Inflammatory macrophage treated with lipopolysaccharide for 1 hour (primary cell): ENCODE measurements around the gene ABL2.
A peak's percentile ranks its signal among the peaks of the same experiment; 100 is the strongest.
"Not testable (repeated sequence)": the region's sequence is repeated elsewhere in the genome, so short reads cannot be mapped to it uniquely, and the experiment has no call there.

ENCODE experiments used
- DNase-seq, 2 donors: peaks; one replicate each; pipeline ENCODE4 v3.0.0-alpha.2; 2020 to 2022

Gene ABL2

DNA sequence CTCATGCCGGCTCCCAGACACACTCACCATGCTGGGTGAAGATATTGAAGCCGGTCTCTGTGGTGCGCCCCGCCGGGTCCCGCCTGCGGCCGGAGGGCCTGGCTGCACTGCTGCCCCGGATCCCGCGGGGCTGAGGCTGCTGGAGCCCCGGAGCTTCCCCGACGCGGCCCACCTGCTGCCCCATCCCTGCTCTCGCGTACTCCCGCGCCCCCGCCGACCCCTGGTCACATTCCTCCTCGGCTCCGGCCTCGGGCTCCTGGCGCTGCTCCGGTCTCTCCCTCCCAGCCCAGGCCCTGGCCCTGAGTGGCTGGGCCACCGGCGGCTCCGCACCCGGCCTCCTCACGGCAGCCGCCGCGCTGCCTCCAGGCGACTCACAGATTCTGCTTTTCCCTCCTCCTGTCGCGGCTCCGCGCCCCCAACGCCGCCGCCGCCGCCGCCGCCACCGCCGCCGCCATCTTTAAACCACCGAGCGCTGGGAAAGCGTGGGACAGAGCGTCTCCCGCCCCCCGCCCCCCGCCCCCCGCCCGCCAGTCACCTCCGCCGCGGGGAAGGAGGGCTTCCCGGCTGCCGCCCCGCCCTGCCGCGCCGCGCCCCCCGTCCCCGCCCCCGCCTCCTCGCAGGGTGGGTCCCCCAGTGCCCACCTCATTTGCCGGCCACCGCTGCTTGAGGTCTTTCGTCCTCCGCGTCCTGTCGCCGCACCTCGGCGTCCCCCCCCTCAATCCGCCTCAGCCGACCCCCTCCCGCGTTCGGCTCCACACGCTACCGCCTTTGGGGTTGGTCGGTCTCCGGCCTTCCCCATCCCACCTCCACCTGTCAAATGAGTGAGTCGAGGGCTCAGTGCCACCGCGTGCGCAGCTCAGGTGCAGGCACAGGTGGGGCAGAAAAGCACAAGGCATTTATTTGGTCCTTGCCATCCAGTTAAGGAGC, at the start of gene ABL2:
Gene ABL2, minus strand, starts transcription at position 464 of the 927 bp plus-strand sequence. Its CDS starts 280 bp downstream, at position 184.
- peak; percentile 13 to 46 for DNase-seq

DNA sequence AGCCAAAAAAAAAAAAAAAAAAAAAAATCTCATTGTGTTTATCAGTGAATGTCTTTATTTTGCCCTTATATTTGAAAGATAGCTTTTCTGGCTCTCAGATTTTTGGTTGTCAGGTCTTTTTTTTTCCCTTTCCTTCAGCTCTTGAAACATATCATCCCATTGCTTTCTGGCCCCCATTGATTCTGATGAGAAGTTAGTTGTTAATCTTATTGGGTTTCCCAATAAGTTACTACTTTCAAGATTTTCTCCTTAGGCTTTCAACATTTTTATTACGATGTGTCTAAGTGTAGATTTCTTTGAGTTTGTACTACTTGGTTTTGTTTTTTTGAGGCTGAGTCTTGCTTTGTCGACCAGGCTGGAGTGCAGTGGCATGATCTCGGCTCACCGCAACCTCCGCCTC, 49.4 kb upstream of the ABL2 start:
- no peak for DNase-seq

DNA sequence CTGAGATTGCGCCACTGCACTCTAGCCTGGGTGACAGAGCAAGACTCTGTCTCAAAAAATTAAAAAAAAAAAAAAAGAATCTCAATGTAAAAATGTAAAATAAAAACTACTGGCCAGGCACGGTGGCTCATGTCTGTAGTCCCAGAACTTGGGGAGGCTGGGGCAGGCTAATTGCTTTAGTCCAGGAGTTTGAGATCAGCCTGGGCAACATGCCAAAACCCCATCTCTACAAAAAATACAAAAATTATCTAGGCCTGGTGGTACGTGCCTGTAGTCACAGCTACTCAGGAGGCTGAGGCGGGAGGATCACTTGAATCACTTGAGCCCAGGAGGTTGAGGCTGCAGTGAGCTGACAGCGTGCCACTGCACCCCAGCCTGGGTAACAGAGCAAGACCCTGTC, 44.9 kb upstream of the ABL2 start:
- DNase-seq, result not testable (repeated sequence)

DNA sequence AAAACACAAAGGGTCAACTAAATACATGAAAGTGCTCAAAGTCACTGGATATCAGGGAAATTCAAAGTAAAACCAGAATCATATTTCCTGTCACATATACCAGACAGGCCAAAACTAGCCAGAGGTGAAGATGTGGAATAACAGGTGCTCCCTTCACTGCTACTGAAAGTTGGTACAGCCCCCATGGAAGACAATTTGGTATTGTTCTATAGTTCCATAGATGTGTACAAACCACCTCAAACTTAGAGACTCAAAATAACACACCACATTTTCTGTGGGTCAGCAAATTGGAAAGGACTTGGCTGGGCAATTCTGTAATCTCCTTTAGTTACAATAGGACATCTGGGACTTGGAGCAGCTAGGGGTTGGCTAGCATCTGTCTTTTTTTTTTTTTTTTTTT, 39.6 kb upstream of the ABL2 start:
- no peak for DNase-seq

DNA sequence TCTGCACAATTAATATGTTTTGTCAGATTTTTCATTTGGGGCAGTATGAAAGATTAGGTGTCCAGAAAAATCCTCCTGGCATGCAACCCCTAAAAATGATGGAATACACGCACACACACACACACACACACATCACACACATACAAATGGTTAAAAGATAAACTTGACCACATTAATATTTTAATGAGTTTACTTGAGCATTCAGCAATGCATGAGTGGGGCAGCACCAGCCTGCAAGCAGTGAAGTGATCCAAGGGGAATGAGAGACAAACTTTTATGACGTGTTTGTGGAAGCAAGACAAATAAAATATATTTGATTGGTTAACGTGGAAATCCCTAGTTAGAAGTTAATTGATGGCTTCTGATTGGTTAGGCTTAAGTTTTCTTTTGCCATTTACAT, 35.0 kb upstream of the ABL2 start:
- no peak for DNase-seq

DNA sequence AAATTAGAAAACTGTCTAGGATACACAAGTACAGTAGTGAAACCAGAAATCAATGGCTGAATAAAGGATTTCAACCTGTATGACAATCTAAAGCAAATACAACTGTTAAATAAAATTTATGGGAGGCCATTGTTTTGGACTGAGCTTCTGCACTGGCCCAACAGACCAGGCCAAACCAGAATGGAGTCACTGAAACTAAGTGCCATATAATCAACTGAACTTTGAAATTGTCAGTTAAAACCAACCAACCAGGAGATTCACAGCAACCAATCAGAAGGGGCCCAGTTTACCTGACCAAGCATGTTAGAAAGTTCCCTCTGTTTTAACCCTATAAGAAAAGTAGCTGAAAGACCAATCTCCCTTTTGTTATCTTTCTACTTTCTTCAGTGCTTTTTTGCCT, 33.6 kb upstream of the ABL2 start:
- DNase-seq, result no peak

DNA sequence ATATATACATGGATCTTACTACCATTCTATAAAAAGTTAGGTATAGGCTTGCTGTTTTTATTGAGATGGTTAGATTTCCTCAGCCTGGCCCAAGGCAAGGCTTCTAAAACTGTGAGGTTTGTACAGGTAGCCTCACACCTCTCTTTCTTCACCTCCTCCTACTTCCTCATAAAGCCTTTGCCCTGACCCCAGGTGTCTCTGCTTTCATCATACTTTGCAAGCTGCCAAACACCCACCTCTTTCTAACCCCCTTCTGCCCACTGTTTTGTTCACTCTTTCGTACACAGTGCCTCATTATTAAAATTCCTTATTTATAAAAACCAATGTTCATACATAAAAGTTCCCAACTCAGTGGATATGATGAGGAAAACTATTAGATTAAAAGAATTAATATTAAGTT, 32.7 kb upstream of the ABL2 start:
- DNase-seq, result no peak

DNA sequence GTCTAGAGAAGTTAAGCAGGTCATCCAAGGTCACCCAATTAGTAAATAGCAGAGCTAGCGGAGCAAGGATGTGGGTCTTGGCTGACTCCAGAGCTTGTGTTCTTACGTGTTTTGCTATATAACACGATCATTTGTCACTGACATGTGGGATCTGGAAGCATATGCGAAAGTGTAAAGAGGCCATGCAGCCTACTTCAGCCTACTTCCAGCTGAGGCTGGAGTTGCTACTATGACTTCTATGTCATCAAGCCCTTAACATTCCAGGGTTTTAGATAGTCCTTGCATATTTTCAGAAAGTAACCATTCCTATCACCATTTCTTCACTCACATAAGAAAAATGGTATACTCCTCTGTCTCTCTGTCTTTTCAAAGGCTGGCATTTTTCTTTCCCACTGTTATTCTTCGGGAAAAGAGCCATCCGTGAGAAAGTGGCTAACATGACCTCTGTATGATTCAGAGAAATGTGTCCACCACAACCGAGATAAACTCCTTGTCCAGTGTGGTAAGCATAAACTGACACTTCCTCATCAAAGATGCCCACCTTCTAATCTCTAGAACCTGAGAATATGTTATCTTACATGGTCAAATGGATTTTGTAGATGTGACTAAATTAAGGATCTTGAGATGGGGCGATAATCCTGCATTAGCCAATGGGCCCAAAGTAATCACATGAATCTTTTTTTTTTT, 24.0 kb upstream of the ABL2 start:
- no peak for DNase-seq

DNA sequence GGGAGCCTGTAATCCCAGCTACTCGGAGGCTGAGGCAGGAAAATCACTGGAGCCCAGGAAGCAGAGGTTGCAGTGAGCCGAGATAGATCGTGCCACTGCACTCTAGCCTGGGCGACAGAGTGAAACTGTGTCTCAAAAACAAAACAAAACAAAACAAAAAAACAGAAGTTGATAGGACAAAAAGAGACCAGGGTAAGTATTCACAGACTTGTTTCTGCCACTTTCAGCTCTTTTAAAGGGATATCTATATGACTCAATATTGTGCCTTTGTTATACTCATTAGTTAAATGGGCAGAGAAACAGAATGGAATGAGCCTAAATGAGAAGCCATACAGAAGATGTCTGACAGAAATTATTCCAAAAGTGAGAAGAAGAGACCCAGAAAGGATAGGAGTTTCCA, 23.1 kb upstream of the ABL2 start:
- no peak for DNase-seq

DNA sequence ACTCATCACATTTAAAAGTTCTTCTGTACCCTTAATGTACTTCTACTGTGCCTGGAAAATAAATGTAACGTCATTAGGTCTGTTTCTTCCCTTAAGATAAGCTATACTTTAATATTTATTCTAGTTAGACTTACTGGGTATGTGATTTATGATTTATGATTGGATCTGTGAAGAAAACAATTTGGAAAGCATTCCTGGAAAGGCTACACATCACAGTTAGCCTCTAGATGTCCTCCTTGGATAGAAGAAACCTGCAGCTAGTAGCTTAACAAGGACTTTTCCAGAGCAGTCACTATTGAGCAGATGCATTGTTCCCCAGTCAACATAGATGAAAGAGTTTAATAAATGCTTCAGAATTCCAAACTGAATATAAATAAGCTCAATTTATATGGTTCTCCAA, 22.2 kb upstream of the ABL2 start:
- peak; percentile 16 to 28 for DNase-seq

DNA sequence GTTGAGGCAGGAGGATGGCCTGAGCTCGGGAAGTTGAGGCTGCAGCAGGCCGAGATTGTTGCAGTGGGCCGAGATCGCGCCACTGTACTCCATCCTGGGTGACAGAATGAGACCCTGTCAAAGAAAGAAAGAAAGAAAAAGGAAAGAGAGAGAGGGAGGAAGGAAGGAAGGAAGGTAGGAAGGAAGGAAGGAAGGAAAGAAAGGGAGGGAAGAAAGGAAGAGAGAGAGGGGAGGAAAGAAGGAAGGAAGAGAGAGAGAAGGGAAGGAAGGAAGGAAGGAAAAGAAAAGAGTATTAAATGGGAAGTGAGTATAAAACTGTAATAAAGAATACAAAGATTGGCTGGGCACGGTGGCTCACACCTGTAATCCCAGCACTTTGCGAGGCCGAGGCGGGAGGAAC, 18.4 kb upstream of the ABL2 start:
- DNase-seq, result no peak

DNA sequence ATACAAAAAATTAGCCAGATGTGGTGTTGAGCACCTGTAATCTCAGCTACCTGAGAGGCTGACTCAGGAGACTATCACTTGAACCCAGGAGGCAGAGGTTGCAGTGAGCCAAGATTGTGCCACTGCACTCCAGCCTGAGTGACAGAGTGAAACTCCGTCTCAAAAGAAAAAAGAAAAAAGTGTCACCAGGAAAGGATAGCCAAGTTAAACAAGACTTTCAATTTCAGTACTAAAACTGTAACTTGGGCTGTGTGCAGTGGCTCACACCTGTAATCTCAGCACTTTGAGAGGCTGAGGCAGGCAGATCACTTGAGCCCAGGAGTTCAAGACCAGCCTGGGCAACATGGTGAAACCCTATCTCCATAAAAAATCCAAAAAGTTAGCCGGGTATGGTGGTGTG, 15.9 kb upstream of the ABL2 start:
- DNase-seq, result not testable (repeated sequence)

DNA sequence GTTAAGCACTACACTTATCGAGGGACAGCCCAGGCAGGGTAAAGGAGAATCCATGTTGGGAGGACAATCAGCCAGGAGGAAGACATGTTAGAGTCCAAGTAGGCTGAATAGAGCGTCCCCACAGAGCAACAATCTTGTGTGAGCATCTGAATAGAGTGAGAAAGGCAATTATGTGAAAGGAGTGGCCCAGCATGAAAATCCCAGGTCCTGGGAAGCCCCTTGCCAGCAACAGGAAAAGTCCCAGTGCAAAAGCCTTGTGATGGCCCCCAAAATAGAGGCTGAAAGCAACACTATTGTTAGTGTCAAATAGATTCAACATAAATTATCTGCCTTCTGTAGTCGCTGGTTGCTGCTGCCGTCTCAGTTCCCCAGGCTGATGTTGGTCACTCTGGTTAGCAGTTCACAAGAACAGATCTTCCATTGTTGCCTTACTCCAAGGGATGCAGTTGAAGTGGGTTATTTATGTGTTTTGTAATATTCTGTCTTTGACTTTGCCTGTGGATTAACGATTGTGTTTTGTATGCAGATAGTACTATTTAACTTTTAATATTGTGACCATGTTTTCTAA, 12.1 kb upstream of the ABL2 start:
- no peak for DNase-seq

DNA sequence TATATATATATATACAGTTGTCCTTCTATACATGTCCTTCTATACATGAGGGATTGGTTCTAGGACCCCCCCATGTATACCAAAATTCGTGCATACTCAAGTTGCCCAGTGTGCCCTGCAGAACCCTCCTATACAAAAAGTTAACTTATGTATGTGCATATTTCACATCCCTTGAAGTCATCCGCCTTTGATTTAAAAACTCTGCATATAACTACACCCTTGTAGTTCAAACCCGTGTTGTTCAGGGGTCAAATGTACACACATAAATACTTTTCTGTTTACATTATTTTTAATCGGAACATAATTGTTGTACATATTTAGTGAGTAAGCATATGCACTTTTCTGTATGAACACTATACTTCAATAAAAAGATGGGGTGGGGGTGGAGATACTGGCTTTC, 7.7 kb upstream of the ABL2 start:
- no peak for DNase-seq

DNA sequence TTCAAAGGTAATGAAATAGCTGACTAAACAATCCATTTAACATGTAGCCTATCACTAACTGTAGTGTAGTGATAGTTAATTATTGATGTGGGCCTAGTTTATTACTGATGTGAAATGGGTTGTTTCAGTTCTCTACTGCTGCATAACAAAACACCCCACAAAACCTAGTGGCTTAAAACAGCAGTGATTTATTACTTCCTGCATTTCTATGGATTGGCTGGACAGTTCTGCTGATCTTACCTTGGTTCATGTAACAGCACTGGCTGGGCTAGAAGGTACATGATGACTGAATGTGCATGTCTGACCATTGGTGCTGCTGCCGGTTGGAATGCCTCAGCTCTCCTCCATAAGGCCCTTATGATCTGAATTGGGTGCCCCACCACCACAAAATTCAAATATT, 5.4 kb upstream of the ABL2 start:
- no peak for DNase-seq

DNA sequence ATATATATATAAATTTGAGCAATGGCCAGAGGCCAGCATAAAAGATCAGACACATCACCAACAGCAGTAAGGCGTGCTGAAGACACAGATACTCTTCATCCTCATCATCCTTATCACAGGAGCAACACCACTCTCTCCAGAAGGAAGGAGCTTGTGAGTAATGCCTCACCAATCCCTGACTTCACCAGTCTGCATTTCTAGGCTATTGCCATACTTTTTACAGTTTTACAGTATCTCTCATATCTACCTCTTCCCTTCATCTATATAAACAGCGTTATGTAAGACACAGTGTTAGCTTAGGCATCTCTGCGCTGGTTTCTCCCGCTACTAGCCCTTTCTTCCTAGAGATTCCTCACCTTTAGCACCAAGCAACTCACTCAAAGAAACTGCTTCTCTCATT, 2.4 kb upstream of the ABL2 start:
- DNase-seq, result no peak

DNA sequence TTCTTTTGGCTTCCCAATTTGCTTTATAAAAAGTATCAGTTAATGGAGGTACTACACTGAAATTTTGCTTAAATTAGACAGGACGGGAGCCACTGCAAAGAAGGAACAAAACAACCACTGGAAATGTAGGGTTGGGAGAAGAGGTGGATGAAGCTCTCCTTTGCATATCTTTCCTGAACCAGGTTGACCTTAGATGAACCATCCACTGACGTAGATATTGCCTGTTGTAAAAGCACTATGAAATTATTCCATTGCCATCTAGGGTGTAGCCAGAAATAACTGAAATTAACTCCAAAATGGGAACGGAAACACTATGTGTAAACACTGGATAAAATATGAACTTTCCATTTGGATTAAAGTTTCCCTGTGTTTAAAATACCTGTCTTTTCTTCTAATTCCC, 1.2 kb upstream of the ABL2 start:
- no peak for DNase-seq

DNA sequence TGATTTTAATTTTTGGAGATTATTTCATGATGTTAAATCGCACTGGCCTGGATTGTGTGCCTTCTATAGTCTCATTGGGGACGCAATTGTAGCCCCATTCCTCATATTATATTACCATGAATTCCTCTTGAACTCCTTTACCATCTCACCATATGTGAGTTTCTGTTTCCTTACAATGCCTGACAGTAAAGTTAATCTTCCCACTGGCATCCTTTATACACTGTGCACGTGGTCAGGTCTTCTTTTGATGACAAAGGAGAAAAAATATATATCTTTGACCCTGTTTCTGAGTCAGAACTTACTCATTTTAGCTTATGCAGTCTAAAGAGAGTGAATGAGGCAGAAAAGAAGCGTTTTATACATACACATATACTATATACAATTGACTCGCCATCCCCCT, 774 bp upstream of the ABL2 start:
- peak in 1 of 2 donors; percentile 14 for DNase-seq

DNA sequence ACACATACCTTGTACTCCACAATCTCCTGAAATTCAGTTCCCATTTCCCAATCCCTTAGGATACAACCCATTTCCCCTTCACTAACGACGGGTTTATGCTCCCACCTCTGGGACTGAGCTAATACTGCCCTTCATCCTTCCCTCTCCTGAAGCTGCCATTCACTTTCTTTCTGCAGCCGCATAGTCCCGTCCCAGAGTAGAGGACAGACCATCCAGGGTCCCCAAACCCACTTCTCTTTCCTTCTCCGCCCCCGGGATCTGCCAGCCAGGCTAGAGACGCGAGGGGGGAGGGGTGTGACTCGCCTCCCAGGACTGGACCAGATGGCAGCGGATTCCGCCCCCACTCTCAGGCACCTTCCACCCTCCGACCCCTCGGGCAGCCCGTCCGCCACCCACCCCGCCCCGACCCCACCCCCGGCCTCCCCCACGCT, 679 bp downstream of the ABL2 start:
- peak; percentile 16 to 20 for DNase-seq

DNA sequence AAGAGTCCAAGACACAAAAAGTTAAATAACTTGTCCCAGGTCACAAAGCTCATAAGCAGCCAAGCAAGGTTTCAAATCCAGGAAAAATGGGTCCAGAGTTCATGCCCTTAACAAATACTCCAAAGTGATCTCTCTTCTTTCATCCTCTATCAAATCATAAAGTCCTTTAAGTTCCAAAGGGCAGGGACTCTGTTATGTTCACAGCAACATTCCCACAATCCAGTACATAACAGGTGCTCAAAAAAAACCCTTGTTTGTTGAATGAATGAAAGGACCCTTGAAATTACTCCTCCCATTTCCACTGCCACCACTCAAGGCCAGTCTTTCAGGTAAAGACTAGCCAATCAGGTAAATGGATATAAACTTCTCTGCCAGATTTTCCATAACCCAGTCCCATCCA, 2.7 kb downstream of the ABL2 start:
- no peak for DNase-seq

DNA sequence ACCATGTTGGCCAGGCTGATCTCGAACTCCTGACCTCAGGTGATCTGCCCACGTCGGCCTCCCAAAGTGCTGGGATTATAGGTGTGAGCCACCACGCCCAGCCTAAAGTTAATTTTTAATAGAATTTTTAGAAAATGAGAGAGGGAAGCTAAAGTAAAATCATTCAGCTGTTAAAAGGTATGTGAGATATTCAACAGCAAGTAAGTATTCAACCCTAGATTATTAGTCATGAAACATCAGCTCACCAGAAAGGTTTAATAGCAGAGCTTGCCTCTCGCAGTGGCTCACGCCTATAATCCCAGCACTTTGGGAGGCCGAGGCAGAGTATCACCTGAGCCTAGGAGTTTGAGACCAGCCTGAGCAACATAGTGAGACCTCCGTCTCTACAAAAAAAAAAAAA, 5.0 kb downstream of the ABL2 start:
- DNase-seq, result not testable (repeated sequence)

DNA sequence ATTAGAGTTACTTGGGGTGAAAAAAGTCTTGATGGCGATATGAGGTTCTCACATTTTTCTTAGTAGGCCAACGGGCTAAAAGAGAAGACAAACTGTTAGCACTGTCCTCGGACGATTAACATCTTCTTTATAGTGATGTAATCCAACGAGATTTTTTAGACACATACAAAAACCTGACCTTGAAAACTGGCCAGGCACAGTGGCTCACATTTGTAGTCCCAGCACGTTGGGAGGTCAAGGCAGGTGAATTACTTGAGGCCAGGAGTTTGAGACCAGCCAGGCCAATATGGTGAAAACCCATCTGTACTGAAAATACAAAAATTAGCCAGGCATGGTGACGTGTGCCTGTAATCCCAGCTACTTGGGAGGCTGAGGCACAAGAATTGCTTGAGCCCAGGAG, 8.4 kb downstream of the ABL2 start:
- not testable (repeated sequence) for DNase-seq

DNA sequence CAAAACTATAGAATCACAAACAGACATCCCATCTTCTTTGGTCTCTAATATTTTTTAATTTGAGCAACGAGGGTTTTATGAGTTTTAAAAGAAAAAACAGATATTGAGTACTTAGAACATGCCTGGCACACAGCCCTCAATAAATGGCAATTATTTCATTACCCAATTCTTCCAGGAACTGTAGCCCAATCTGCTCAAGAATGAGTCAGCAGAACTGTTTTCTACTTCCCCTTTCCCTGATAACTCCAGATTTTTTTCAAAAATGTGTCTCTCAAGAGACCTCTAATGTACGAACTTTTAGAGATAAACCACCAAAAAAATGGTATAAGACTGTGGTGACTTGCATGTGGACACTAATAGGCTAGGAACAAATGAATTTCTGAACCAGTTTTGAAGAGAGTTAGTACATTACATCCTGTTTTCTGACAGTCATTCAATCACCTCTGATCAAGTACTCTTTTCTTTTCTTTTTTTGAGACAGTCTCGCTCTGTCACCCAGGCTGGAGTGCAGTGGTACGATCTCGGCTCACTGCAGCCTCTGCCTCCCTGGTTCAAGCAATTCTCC, 11.5 kb downstream of the ABL2 start:
- DNase-seq, result peak; percentile 64 to 81

DNA sequence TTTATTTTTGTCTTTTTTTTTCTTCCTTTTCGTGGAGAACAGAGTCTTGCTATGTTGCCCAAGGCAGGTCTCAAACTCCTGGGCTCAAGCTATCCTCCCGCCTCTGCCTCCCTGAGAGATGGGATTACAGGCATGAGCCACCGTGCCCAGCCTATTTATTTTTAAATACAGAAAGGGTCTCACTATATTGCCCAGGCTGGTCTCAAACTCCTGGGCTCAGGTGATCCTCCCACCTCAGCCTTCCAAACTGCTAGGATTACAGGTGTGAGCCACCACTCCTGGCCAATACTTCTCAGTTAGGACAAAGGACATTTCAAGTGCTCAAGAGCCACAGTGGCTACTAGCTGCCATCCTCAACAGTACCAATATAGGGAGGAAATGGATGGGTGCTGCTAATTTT, 16.2 kb downstream of the ABL2 start:
- not testable (repeated sequence) for DNase-seq
